Measurements from ENCODE around the gene RNF227. TPM values are rescaled to one million over a fixed set of nuclear protein-coding genes. Genes with fewer than 3 reads are reported as not detected.

The RNF227 gene
- total and polyA plus RNA-seq, 2 of the 13 experiments (the other 11 are each of a cell fraction or from before 2014, with no cell fraction given): 0.20 to 0.79 TPM

DNA sequence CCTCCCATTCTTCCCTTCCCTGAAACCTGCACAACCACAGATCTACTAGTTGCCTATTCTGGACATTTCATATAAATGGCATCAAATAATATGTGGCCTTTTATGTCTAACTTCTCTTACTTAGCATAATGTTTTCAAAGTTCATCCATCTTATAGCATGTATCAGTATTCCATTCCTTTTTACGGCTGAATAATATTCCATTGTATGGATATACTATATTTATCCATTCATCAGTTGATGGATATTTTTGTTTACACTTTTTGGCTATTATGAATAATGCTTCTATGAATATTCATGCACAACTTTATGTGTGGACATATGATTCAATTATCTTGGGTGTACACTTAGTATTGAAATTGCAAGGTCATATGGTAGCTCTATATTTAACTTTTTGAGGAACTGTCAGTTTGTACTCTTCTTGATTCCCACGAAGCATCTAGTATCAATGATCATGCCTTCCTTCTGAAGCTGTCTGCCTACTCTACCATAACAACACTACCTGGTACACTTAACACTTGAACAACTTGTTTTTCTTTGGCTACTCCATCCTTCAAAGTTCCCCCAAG lies 40.2 kb downstream of the RNF227 start:
- Histone ChIP-seq H3K36me3 (replicated peaks in 1 of 2; ENCODE audit: control insufficient read depth in 1 of 2, insufficient read depth in 2 of 2, low read length in 2 of 2) (no peaks in the 10 kb centered on the region), H3K4me3 (replicated peaks in 1 of 3; ENCODE audit: insufficient read depth in 1 of 3, low read depth in 2 of 3, low read length in 3 of 3) (no peak overlapping the region), H3K27ac (ENCODE audit: extremely low read length, insufficient read depth, low read length) (no peak overlapping the region), H3K27me3 (ENCODE audit: control insufficient read depth in 1 of 2, insufficient read depth in 2 of 2, low read length in 2 of 2) (no peaks in the 10 kb centered on the region), H2AFZ (ENCODE audit: low read length) (no peak overlapping the region), H3K4me1 (ENCODE audit: insufficient read depth, low read length) (peaks cover 11% of the 10 kb centered on the region), H3K4me2 (ENCODE audit: low read depth, low read length) (no peak overlapping the region), H3K9ac (ENCODE audit: insufficient read depth, low read depth, low read length) (no peak overlapping the region), H3K79me2 (ENCODE audit: insufficient read depth, low read length) (no peaks in the 10 kb centered on the region), H3K9me3 (ENCODE audit: low read length) (no peaks in the 10 kb centered on the region), H4K20me1 (ENCODE audit: insufficient read depth, low read length) (no peaks in the 10 kb centered on the region)
- WGBS (ENCODE audit: low lambda C conversion rate): 73% methylated on average over 2 of the region's 2 CpGs
- in situ Hi-C loops (cut with HindIII; ENCODE audit: extremely low pct_ligation_motif_present, low pct_unique_long_range_greater_than_20kb) (no loop called here), intact Hi-C loops (cut with micrococcal nuclease; ENCODE audit: unreplicated experiment) (no loop called here)
- ATAC-seq (no peak), FAIRE-seq (no peak), DNase-seq (ENCODE audit: low spot score) (no peak)
- TF ChIP-seq ISX (CRISPR knock-in tag; conservative IDR thresholded peaks at IDR 0.05) (no peak), NR2F2 (IDR thresholded peaks at IDR 0.05; ENCODE audit: borderline replicate concordance, low read depth) (no peak), ATAD3A (CRISPR knock-in tag; IDR thresholded peaks at IDR 0.05) (no peak), ZFAT (CRISPR knock-in tag; conservative IDR thresholded peaks at IDR 0.05) (no peak), SOX13 (IDR thresholded peaks at IDR 0.05) (no peak), SOX13 (CRISPR knock-in tag; conservative IDR thresholded peaks at IDR 0.05 in 1 of 2, IDR thresholded peaks at IDR 0.05 in 1 of 2) (no peak), IRF2 (CRISPR knock-in tag; IDR thresholded peaks at IDR 0.05) (no peak), ZNF225 (CRISPR knock-in tag; IDR thresholded peaks at IDR 0.05) (no peak), HIVEP1 (CRISPR knock-in tag; IDR thresholded peaks at IDR 0.05) (no peak), NFIC (IDR thresholded peaks at IDR 0.05; ENCODE audit: low read length) (no peak)
- TF ChIP-seq, protein P1, sequence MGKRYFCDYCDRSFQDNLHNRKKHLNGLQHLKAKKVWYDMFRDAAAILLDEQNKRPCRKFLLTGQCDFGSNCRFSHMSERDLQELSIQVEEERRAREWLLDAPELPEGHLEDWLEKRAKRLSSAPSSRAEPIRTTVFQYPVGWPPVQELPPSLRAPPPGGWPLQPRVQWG (CRISPR knock-in tag; IDR thresholded peaks at IDR 0.05; ENCODE audit: borderline replicate concordance, low read depth): no peak
- TF ChIP-seq, protein P2, sequence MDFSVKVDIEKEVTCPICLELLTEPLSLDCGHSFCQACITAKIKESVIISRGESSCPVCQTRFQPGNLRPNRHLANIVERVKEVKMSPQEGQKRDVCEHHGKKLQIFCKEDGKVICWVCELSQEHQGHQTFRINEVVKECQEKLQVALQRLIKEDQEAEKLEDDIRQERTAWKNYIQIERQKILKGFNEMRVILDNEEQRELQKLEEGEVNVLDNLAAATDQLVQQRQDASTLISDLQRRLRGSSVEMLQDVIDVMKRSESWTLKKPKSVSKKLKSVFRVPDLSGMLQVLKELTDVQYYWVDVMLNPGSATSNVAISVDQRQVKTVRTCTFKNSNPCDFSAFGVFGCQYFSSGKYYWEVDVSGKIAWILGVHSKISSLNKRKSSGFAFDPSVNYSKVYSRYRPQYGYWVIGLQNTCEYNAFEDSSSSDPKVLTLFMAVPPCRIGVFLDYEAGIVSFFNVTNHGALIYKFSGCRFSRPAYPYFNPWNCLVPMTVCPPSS (IDR thresholded peaks at IDR 0.05): no peak
- ChIA-PET CTCF (ENCODE audit: low intra/inter-chr PET ratio, low total read pairs) (no interaction called here), POLR2A (interaction anchor here (0.7 kb wide), 1 partner anchor 11 kb away, joined by 3 read pairs; no protein-coding TSS in a partner anchor)
- no TSS peak for BruUV-seq (replicated peaks)
